ENCODE data around the gene SSNA1.

GRCh38 chr9:137168573-137168903 is 19.9 kb upstream of the SSNA1 start:
- no peak for TF ChIP-seq POLR2A (IDR thresholded peaks at IDR 0.05)
- TF ChIP-seq CTCF (IDR thresholded peaks at IDR 0.05): no peak

All from breast epithelium (tissue), 3 donors.